GM12878 (cell line): ENCODE measurements around the gene DEF6. TPM values are rescaled to one million over a fixed set of nuclear protein-coding genes. Genes with fewer than 3 reads are reported as not detected.

ENCODE experiments used
- ATAC-seq: fragments of 200-7000 bp; cut with Tn5 transposase; 3 replicates; pipeline ENCODE4 v1.9.1; 2020; ENCODE audit warnings: mild to moderate bottlenecking, moderate library complexity
- BruUV-seq: library from RNA; stranded (reverse); fragments of 400-500 nt; replicated peaks from 2 replicates; lab custom pipeline; 2021; lab: Mats Ljungman, UMichigan
- CTCF ChIA-PET: fragments of 300-600 bp; sonication (Branson Sonifier 250); formaldehyde crosslinking; extraction: SDS; loops from one replicate; lab custom pipeline; 2021; ENCODE audit warnings: inconsistent platforms; lab: Yijun Ruan, JAX
- POLR2A ChIA-PET: fragments of 350-600 bp; formaldehyde crosslinking; extraction: SDS; loops from one replicate; lab custom pipeline; 2021; ENCODE audit warnings: inconsistent platforms; lab: Charles Lee
- RAD21 ChIA-PET: fragments of 300-600 bp; sonication (Branson Sonifier 250); formaldehyde crosslinking; loops from one replicate; lab custom pipeline; 2023; ENCODE audit warnings: antibody characterized with exemption; ENCODE audit not compliant: unreplicated experiment; lab: Charles Lee
- SMC1A ChIA-PET: fragments of 300-600 bp; sonication (Branson Sonifier 250); formaldehyde crosslinking; loops from one replicate; lab custom pipeline; 2023; ENCODE audit not compliant: unreplicated experiment, uncharacterized antibody; lab: Charles Lee
- DNase-seq: peaks from one replicate; pipeline ENCODE4 v3.0.0-alpha.2; 2011; ENCODE audit warnings: low read depth, low spot score
- FAIRE-seq: peaks from 3 replicates; lab custom pipeline; 2011; peaks lifted over from hg19 to GRCh38; lab: Jason Lieb, UNC
- H2AFZ ChIP-seq: 2 replicates; pipeline ENCODE4 v1.6.0; 2011; ENCODE audit warnings: low read depth, low read length, control low read depth; ENCODE audit not compliant: control insufficient read depth
- H3K27ac ChIP-seq: 2 replicates; pipeline ENCODE4 v1.5.1; 2011; ENCODE audit warnings: control low read depth; ENCODE audit not compliant: control insufficient read depth, insufficient read depth
- H3K27me3 ChIP-seq, 2 experiments: replicated peaks in 1 of 2; 2 replicates each; pipeline versions ENCODE4 v1.6.0 to v1.6.1; 2011; ENCODE audit warnings: low read length in 1 of 2; ENCODE audit not compliant: control insufficient read depth in 2 of 2, insufficient read depth in 2 of 2
- H3K36me3 ChIP-seq, 2 experiments: 2 replicates each; pipeline ENCODE4 v1.5.1; 2011; ENCODE audit warnings: low read length in 1 of 2; ENCODE audit not compliant: control insufficient read depth in 2 of 2, insufficient read depth in 2 of 2
- H3K4me1 ChIP-seq: 2 replicates; pipeline ENCODE4 v1.6.1; 2011; ENCODE audit warnings: mild to moderate bottlenecking, low read length, moderate library complexity, mixed read lengths; ENCODE audit not compliant: control insufficient read depth, insufficient read depth
- H3K4me2 ChIP-seq: 2 replicates; pipeline ENCODE4 v1.6.0; 2011; ENCODE audit warnings: control low read depth; ENCODE audit not compliant: control insufficient read depth, insufficient read depth
- H3K4me3 ChIP-seq: fragments of 200-600 bp; sonication (generic); 2 replicates; pipeline ENCODE4 v1.5.1; 2016
- H3K79me2 ChIP-seq: 2 replicates; pipeline ENCODE4 v1.6.0; 2011; ENCODE audit warnings: low read length; ENCODE audit not compliant: control insufficient read depth, insufficient read depth
- H3K9ac ChIP-seq: 2 replicates; pipeline ENCODE4 v1.8.0; 2011; ENCODE audit warnings: low read length, control low read depth, mixed read lengths; ENCODE audit not compliant: control insufficient read depth, insufficient read depth
- H3K9me3 ChIP-seq: replicated peaks from 3 replicates; pipeline ENCODE4 v1.5.1; 2011; ENCODE audit warnings: mild to moderate bottlenecking, low read length; ENCODE audit not compliant: control insufficient read depth, insufficient read depth
- H4K20me1 ChIP-seq: 2 replicates; pipeline ENCODE4 v1.6.0; 2011; ENCODE audit not compliant: control insufficient read depth, insufficient read depth
- ATF7 ChIP-seq: fragments of 450-650 bp; IDR thresholded peaks from 2 replicates; pipeline ENCODE4 v1.6.1; 2016; ENCODE audit warnings: low read depth, mild to moderate bottlenecking
- CBFB ChIP-seq: IDR thresholded peaks from 2 replicates; pipeline ENCODE4 v1.6.1; 2016; ENCODE audit warnings: antibody characterized with exemption, low read depth
- CTCF ChIP-seq, 3 experiments: IDR thresholded peaks in 2 of 3; conservative IDR thresholded peaks in 1 of 3; 2 replicates each; pipeline ENCODE4 v1.5.1; 2011; ENCODE audit warnings: low read depth in 3 of 3, low read length in 3 of 3, mild to moderate bottlenecking in 3 of 3, control low read depth in 2 of 3, moderate library complexity in 2 of 3, inconsistent platforms in 1 of 3, mixed read lengths in 1 of 3; ENCODE audit not compliant: control insufficient read depth in 2 of 3, insufficient read depth in 1 of 3; ENCODE audit errors: extremely low read depth in 1 of 3
- E2F4 ChIP-seq: IDR thresholded peaks from 2 replicates; pipeline ENCODE4 v1.6.1; 2012; ENCODE audit warnings: low read depth, low read length, improper control_type of control experiment
- E2F8 ChIP-seq: fragments of 450-650 bp; IDR thresholded peaks from 2 replicates; pipeline ENCODE4 v1.6.1; 2018; ENCODE audit warnings: mild to moderate bottlenecking, low read depth, moderate library complexity; ENCODE audit not compliant: partially characterized antibody
- HDAC6 ChIP-seq: fragments of 200-600 bp; sonication (generic); IDR thresholded peaks from one replicate; pipeline ENCODE4 v1.8.0; 2017; ENCODE audit warnings: antibody characterized with exemption; ENCODE audit not compliant: unreplicated experiment
- NR2C2 ChIP-seq: IDR thresholded peaks from 2 replicates; pipeline ENCODE4 v1.6.1; 2011; ENCODE audit warnings: borderline replicate concordance, low read depth; ENCODE audit not compliant: control insufficient read depth, insufficient read length
- SMC3 ChIP-seq: IDR thresholded peaks from 2 replicates; pipeline ENCODE4 v1.6.1; 2011; ENCODE audit warnings: low read length, improper control_type of control experiment, borderline replicate concordance
- ZNF24 ChIP-seq: fragments of 450-650 bp; IDR thresholded peaks from 2 replicates; pipeline ENCODE4 v1.6.1; 2017; ENCODE audit warnings: antibody characterized with exemption, mild to moderate bottlenecking
- ZNF622 ChIP-seq: fragments of 450-650 bp; IDR thresholded peaks from 2 replicates; pipeline ENCODE4 v1.6.1; 2017; ENCODE audit warnings: mild to moderate bottlenecking, inconsistent platforms
- WGBS: methylation state at CpG from one replicate; pipeline ENCODE4 v1.1.6; 2016; ENCODE audit warnings: low lambda C conversion rate; ENCODE audit not compliant: insufficient replicate concordance, insufficient coverage; ENCODE audit errors: missing lambda C conversion rate; 5-methylcytosine and 5-hydroxymethylcytosine counted together
- in situ Hi-C: fragments of 300-500 bp; cut with MboI; formaldehyde crosslinking; loops from 9 replicates; pipeline ENCODE4 v1.14.3; 2018; ENCODE audit warnings: mixed read lengths
- intact Hi-C: fragments of 100-400 bp; cut with micrococcal nuclease; formaldehyde crosslinking; loops from one replicate; pipeline ENCODE4 v1.14.2; 2022; ENCODE audit not compliant: unreplicated experiment
- polyA plus RNA-seq, 11 experiments: library from polyadenylated mRNA; depleted of rRNA in 4 of 11; unstranded in 6 of 11; stranded (reverse) in 5 of 11; fragments of >200 nt; fragmentation: Nextera tagmentation in 4 of 11; fragmentation: Illumina TruSeq in 1 of 11; extraction: Ambion mirVana in 4 of 11; extraction: Trizol in 1 of 11; gene quantifications; 1 replicate in 1 of 11; 2 replicates in 10 of 11; pipeline versions ENCODE4 v1.2.1 to v1.2.3, GENCODE V29; 2011 to 2016; ENCODE audit warnings: inconsistent platforms in 2 of 11, missing spikeins in 2 of 11, low read depth in 1 of 11
- total RNA-seq, 4 experiments: library from RNA; depleted of rRNA in 3 of 4; stranded (reverse); fragments of >200 nt in 3 of 4; fragmentation: Illumina TruSeq in 1 of 4; extraction: Trizol in 1 of 4; gene quantifications; 2 replicates each; pipeline versions ENCODE4 v1.2.1 to v1.2.3, GENCODE V29; 2013 to 2021
- TF ChIP-seq, protein P1 (sequence below): fragments of 150-350 bp; IDR thresholded peaks from 2 replicates; pipeline ENCODE4 v1.6.1; 2016; ENCODE audit warnings: low read depth, low read length

Gene DEF6
- total and polyA plus RNA-seq, 10 of the 15 experiments (the other 5 are each of a cell fraction or from before 2014, with no cell fraction given): 3.3 to 69.5 (median 48.8) TPM

DNA sequence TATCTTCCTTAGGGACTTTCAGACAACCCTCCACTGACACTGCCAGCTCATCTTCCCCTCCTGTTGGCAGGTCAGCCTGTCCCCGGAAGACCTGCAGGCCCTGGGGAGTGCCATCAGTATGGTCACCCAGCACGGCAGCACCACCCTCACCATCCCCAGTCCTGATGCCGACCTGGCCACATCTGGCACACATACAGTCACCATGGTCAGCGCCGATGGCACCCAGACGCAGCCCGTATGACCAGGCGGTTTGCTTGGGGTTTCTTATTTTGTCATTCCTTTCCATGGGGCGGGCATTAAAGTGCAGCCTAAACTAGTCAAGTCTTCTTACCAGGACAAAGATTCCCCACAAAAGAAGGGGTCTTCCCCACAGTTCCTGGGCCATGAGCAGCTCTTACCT lies 3.9 kb upstream of the DEF6 start (continued):
- no peak for TF ChIP-seq HDAC6
- TF ChIP-seq, protein P1, sequence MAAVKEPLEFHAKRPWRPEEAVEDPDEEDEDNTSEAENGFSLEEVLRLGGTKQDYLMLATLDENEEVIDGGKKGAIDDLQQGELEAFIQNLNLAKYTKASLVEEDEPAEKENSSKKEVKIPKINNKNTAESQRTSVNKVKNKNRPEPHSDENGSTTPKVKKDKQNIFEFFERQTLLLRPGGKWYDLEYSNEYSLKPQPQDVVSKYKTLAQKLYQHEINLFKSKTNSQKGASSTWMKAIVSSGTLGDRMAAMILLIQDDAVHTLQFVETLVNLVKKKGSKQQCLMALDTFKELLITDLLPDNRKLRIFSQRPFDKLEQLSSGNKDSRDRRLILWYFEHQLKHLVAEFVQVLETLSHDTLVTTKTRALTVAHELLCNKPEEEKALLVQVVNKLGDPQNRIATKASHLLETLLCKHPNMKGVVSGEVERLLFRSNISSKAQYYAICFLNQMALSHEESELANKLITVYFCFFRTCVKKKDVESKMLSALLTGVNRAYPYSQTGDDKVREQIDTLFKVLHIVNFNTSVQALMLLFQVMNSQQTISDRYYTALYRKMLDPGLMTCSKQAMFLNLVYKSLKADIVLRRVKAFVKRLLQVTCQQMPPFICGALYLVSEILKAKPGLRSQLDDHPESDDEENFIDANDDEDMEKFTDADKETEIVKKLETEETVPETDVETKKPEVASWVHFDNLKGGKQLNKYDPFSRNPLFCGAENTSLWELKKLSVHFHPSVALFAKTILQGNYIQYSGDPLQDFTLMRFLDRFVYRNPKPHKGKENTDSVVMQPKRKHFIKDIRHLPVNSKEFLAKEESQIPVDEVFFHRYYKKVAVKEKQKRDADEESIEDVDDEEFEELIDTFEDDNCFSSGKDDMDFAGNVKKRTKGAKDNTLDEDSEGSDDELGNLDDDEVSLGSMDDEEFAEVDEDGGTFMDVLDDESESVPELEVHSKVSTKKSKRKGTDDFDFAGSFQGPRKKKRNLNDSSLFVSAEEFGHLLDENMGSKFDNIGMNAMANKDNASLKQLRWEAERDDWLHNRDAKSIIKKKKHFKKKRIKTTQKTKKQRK: no peak

DNA sequence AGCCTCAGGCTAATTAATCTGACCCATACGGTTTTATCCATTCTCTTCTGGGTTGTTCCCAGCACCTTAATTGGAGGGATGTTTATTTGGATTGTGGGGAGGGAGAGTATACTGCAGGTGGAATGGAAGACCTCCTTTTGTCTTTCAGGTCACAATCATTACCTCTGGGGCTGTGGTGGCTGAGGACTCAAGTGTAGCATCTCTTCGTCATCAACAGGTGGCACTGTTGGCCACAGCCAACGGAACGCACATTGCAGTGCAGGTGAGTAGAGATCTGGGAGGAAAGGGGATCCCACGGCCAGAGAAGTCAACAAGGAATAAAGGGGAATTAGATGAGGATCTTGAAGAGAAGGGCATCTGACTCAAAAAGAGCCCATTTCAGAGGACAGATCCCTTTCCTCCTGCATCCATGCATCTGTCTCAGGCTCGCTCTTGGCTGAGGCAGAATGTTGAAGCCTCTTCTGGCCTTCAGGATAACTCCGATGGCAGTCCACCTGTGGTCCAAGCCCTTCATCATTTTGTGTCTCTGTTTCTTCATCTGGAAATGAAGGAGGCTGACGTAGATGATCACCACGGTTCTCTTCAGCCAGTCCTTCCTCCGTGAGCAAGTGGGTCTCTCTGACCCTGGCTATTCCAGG lies 3.2 kb upstream of the DEF6 start:
- intact Hi-C loops (loop anchor here (10.0 kb wide), 1 partner anchor 270 kb away; no protein-coding TSS in a partner anchor), in situ Hi-C loops (no loop called here)
- WGBS: 49% methylated on average over 10 of the region's 10 CpGs
- Histone ChIP-seq H3K4me1 (peaks cover 7% of the 10 kb centered on the region), H3K4me3 (no peak overlapping the region), H3K79me2 (peaks cover 18% of the 10 kb centered on the region), H3K4me2 (no peak overlapping the region), H3K36me3 (peaks cover 4 to 21% of the 10 kb centered on the region in 2 experiments; a peak in 3 of 4 replicates), H3K27me3 (no peaks in the 10 kb centered on the region), H3K27ac (no peak overlapping the region), H2AFZ (no peak overlapping the region; the same call in 1 of the 2 replicates), H3K9ac (no peak overlapping the region), H3K9me3 (no peaks in the 10 kb centered on the region), H4K20me1 (no peaks in the 10 kb centered on the region)
- ChIA-PET CTCF (interaction anchor here (0.7 to 4.0 kb wide), 14 partner anchors 9 to 442 kb away, joined by 3 to 23 read pairs (median 6); partner anchors contain the start of genes ARMC12, FANCE and RPL10A), POLR2A (interaction anchor here (0.6 to 1.8 kb wide), 3 partner anchors 21 to 174 kb away, joined by 3 to 5 read pairs (median 4); partner anchors contain the start of gene RPL10A), RAD21 (interaction anchor here (0.7 to 7.5 kb wide), 7 partner anchors 9 to 155 kb away, joined by 3 to 127 read pairs (median 5); no protein-coding TSS in a partner anchor), SMC1A (interaction anchor here (1.3 to 1.9 kb wide), 5 partner anchors 30 to 157 kb away, joined by 4 to 8 read pairs (median 5); partner anchors contain the start of gene FANCE)
- peak; percentile 78 for FAIRE-seq
- DNase-seq: no peak
- peak; percentile 34 for ATAC-seq
- BruUV-seq: no TSS peak
- peak; percentile 79 to 87 (median 79) for TF ChIP-seq CTCF (IDR thresholded peaks at IDR 0.05 in 2 of 3, conservative IDR thresholded peaks at IDR 0.05 in 1 of 3; ENCODE audit: control insufficient read depth in 2 of 3, extremely low read depth in 1 of 3, insufficient read depth in 1 of 3, low read depth in 3 of 3, low read length in 3 of 3)
- no peak for TF ChIP-seq NR2C2
- no peak for TF ChIP-seq ZNF24
- no peak for TF ChIP-seq CBFB
- no peak for TF ChIP-seq ATF7
- TF ChIP-seq E2F4: no peak
- no peak for TF ChIP-seq ZNF622
- peak; percentile 44; the same call in 1 of the 2 replicates for TF ChIP-seq SMC3
- no peak for TF ChIP-seq E2F8
